Upper lobe of left lung (tissue), 6 donors: Measurements from ENCODE around the gene DICER1. TPM values are rescaled to one million over a fixed set of nuclear protein-coding genes. Genes with fewer than 3 reads are reported as not detected.

Experiments
- ATAC-seq, 2 donors: fragments of 200-7000 bp; cut with Tn5 transposase; one replicate each; pipeline ENCODE4 v1.9.1; 2022; ENCODE audit warnings: mild to moderate bottlenecking in 2 of 2, moderate library complexity in 2 of 2; ENCODE audit not compliant: low FRiP score in 2 of 2
- DNase-seq, 2 donors: peaks; one replicate each; pipeline ENCODE4 v3.0.0-alpha.2; 2019 to 2020
- H3K27ac ChIP-seq, 4 donors: fragments of 200-600 bp; sonication (generic); one replicate each; pipeline ENCODE4 v1.5.1; 2016 to 2019
- H3K27me3 ChIP-seq, 4 donors: fragments of 200-600 bp; sonication (generic); one replicate each; pipeline ENCODE4 v1.5.1; 2017 to 2019
- H3K36me3 ChIP-seq, 4 donors: fragments of 200-600 bp; sonication (generic); one replicate each; pipeline ENCODE4 v1.5.1; 2016 to 2019
- H3K4me1 ChIP-seq, 4 donors: fragments of 200-600 bp; sonication (generic); one replicate each; pipeline ENCODE4 v1.5.1; 2018 to 2019
- H3K4me3 ChIP-seq, 4 donors: fragments of 200-600 bp; sonication (generic); one replicate each; pipeline ENCODE4 v1.5.1; 2017 to 2019; ENCODE audit warnings: mild to moderate bottlenecking in 2 of 4, moderate library complexity in 1 of 4
- H3K9me3 ChIP-seq, 4 donors: fragments of 200-600 bp; sonication (generic); one replicate each; pipeline ENCODE4 v1.5.1; 2018 to 2019
- CTCF ChIP-seq, 6 experiments: fragments of 450-650 bp in 4 of 6; fragments of 200-600 bp in 2 of 6; sonication (generic) in 2 of 6; IDR thresholded peaks; one replicate each; pipeline ENCODE4 v1.5.1; 2016 to 2019; ENCODE audit warnings: antibody characterized with exemption in 6 of 6
- EP300 ChIP-seq, 4 donors: sonication (generic); formaldehyde crosslinking; IDR thresholded peaks; one replicate each; pipeline ENCODE4 v1.5.1; 2017; ENCODE audit warnings: antibody characterized with exemption in 4 of 4, control low read depth in 2 of 4
- POLR2A ChIP-seq, 4 donors: fragments of 450-650 bp; IDR thresholded peaks; one replicate each; pipeline ENCODE4 v1.5.1; 2016 to 2017; ENCODE audit warnings: antibody characterized with exemption in 4 of 4, mild to moderate bottlenecking in 2 of 4
- POLR2AphosphoS5 ChIP-seq, 2 donors: sonication (generic); formaldehyde crosslinking; IDR thresholded peaks; one replicate each; pipeline ENCODE4 v1.5.1; 2017; ENCODE audit warnings: antibody characterized with exemption in 2 of 2
- WGBS, 2 donors: methylation state at CpG; one replicate each; pipeline ENCODE4 v1.1.5; 2017 to 2018; 5-methylcytosine and 5-hydroxymethylcytosine counted together
- total RNA-seq, 6 donors: library from RNA; depleted of rRNA in 4 of 6; stranded (reverse); fragments of >200 nt in 4 of 6; gene quantifications; one replicate each; pipeline versions ENCODE4 v1.1.0 to v1.2.1, GENCODE V29; 2016 to 2021
- donor health status: DM: no; HTN: no; CAD: no; lungs with moderate emphysema.
- donor health status: DM: no; HTN: yes; CAD: no; lungs with severe emphysema.

The DICER1 gene
- total RNA-seq, 6 donors from 2014 or later: 57.7 to 106 (median 75.1) TPM

GRCh38 chr14:95070748-95071435 is 86.4 kb downstream of the DICER1 start:
- Histone ChIP-seq H3K4me3 (no peak overlapping the region), H3K4me1 (no peaks in the 10 kb centered on the region), H3K27ac (no peak overlapping the region), H3K27me3 (no peaks in the 10 kb centered on the region), H3K9me3 (no peaks in the 10 kb centered on the region), H3K36me3 (no peaks in the 10 kb centered on the region)
- 76 to 77% methylated on average over 11 of the region's 11 CpGs for WGBS, 2 donors
- ATAC-seq: no peak
- peak in 1 of 2 donors; percentile 17 for DNase-seq
- TF ChIP-seq POLR2A (IDR thresholded peaks at IDR 0.05) (no peak), EP300 (IDR thresholded peaks at IDR 0.05) (no peak)

- Histone ChIP-seq H3K4me3 (no peak overlapping the region), H3K27me3 (no peaks in the 10 kb centered on the region), H3K9me3 (no peaks in the 10 kb centered on the region), H3K27ac (no peak overlapping the region), H3K36me3 (no peaks in the 10 kb centered on the region), H3K4me1 (no peaks in the 10 kb centered on the region)
- WGBS, 2 donors: 88 to 92% methylated on average over 10 of the region's 10 CpGs
- TF ChIP-seq CTCF (IDR thresholded peaks at IDR 0.05): no peak
- TF ChIP-seq POLR2AphosphoS5 (IDR thresholded peaks at IDR 0.05): no peak
- no peak for TF ChIP-seq POLR2A (IDR thresholded peaks at IDR 0.05)
- no peak for TF ChIP-seq EP300 (IDR thresholded peaks at IDR 0.05)
- peak in 1 of 2 donors; percentile 3 for DNase-seq
- no peak for ATAC-seq
Observed at GRCh38 chr14:95069547-95069946, 87.8 kb downstream of the DICER1 start.

GRCh38 chr14:95069018-95069417 is 88.3 kb downstream of the DICER1 start:
- ATAC-seq (no peak), DNase-seq (no peak)
- Histone ChIP-seq H3K36me3 (no peaks in the 10 kb centered on the region), H3K4me1 (no peaks in the 10 kb centered on the region), H3K4me3 (no peak overlapping the region), H3K27me3 (no peaks in the 10 kb centered on the region), H3K27ac (no peak overlapping the region), H3K9me3 (no peaks in the 10 kb centered on the region)
- no peak for TF ChIP-seq CTCF (IDR thresholded peaks at IDR 0.05)
- no peak for TF ChIP-seq POLR2AphosphoS5 (IDR thresholded peaks at IDR 0.05)
- no peak for TF ChIP-seq EP300 (IDR thresholded peaks at IDR 0.05)
- TF ChIP-seq POLR2A (IDR thresholded peaks at IDR 0.05): no peak
- 64 to 71% methylated on average over 7 of the region's 7 CpGs for WGBS, 2 donors

- Histone ChIP-seq H3K27ac (no peak overlapping the region), H3K4me1 (no peaks in the 10 kb centered on the region), H3K36me3 (no peaks in the 10 kb centered on the region), H3K27me3 (no peaks in the 10 kb centered on the region), H3K9me3 (no peaks in the 10 kb centered on the region), H3K4me3 (no peak overlapping the region)
- WGBS, 2 donors: 73 to 77% methylated on average over 8 of the region's 8 CpGs
- ATAC-seq (no peak), DNase-seq (peak in 1 of 2 donors; percentile 22)
- no peak for TF ChIP-seq POLR2AphosphoS5 (IDR thresholded peaks at IDR 0.05)
- TF ChIP-seq POLR2A (IDR thresholded peaks at IDR 0.05): no peak
- TF ChIP-seq EP300 (IDR thresholded peaks at IDR 0.05): no peak
- no peak for TF ChIP-seq CTCF (IDR thresholded peaks at IDR 0.05)
Observed at GRCh38 chr14:95068521-95068920, 88.8 kb downstream of the DICER1 start.

GRCh38 chr14:95068080-95068479 is 89.2 kb downstream of the DICER1 start:
- Histone ChIP-seq H3K36me3 (no peaks in the 10 kb centered on the region), H3K4me3 (no peak overlapping the region), H3K4me1 (no peaks in the 10 kb centered on the region), H3K27ac (no peak overlapping the region), H3K9me3 (no peaks in the 10 kb centered on the region), H3K27me3 (no peaks in the 10 kb centered on the region)
- TF ChIP-seq CTCF (IDR thresholded peaks at IDR 0.05) (no peak), POLR2A (IDR thresholded peaks at IDR 0.05) (no peak), POLR2AphosphoS5 (IDR thresholded peaks at IDR 0.05) (no peak), EP300 (IDR thresholded peaks at IDR 0.05) (no peak)
- WGBS, 2 donors: 81% methylated on average over 4 to 10 of the region's 10 CpGs
- DNase-seq (peak in 1 of 2 donors; percentile 24), ATAC-seq (no peak)
